Lower leg skin (tissue), 3 donors: ENCODE data around the gene CENPO.

Source experiments
- CTCF ChIP-seq, 3 donors: fragments of 450-650 bp; IDR thresholded peaks; one replicate each; pipeline ENCODE4 v1.5.1; 2016; ENCODE audit warnings: antibody characterized with exemption in 3 of 3, mild to moderate bottlenecking in 3 of 3, moderate library complexity in 2 of 3
- POLR2A ChIP-seq, 2 donors: fragments of 450-650 bp; IDR thresholded peaks; one replicate each; pipeline ENCODE4 v1.6.1; 2016 to 2017; ENCODE audit warnings: antibody characterized with exemption in 2 of 2, mild to moderate bottlenecking in 1 of 2, moderate library complexity in 1 of 2

GRCh38 chr2:24783641-24784040, 9.6 kb upstream of the CENPO start:
- TF ChIP-seq CTCF (IDR thresholded peaks at IDR 0.05) (no peak), POLR2A (IDR thresholded peaks at IDR 0.05) (no peak)
